H9 (cell line): ENCODE data around the gene ZNF879. TPM values are rescaled to one million over a fixed set of nuclear protein-coding genes. Genes with fewer than 3 reads are reported as not detected.

Experiments used
- DNase-seq: peaks from one replicate; pipeline ENCODE4 v3.0.0-alpha.2; 2017
- H2AFZ ChIP-seq: one replicate; pipeline ENCODE4 v1.6.1; 2013; ENCODE audit warnings: mild to moderate bottlenecking, low read length, control low read depth, moderate library complexity
- H2AK5ac ChIP-seq: 2 replicates; pipeline ENCODE4 v1.6.1; 2013; ENCODE audit warnings: low read length, control low read depth, mixed read lengths; ENCODE audit not compliant: insufficient read length
- H2BK120ac ChIP-seq: one replicate; pipeline ENCODE4 v1.6.1; 2013; ENCODE audit warnings: low read depth, mild to moderate bottlenecking, low read length, control low read depth, inconsistent platforms; ENCODE audit not compliant: poor library complexity, severe bottlenecking
- H2BK12ac ChIP-seq: 2 replicates; pipeline ENCODE4 v1.6.1; 2013; ENCODE audit warnings: low read length, control low read depth, mixed read lengths, low read depth; ENCODE audit not compliant: insufficient read length
- H2BK15ac ChIP-seq: 2 replicates; pipeline ENCODE4 v1.6.1; 2013; ENCODE audit warnings: low read depth, low read length, control low read depth
- H2BK20ac ChIP-seq: one replicate; pipeline ENCODE4 v1.6.1; 2013; ENCODE audit warnings: low read depth, mild to moderate bottlenecking, low read length, control low read depth, inconsistent platforms; ENCODE audit not compliant: poor library complexity, severe bottlenecking
- H2BK5ac ChIP-seq: 2 replicates; pipeline ENCODE4 v1.6.1; 2013; ENCODE audit warnings: low read length, control low read depth, mixed read lengths; ENCODE audit not compliant: insufficient read length
- H3K14ac ChIP-seq: 2 replicates; pipeline ENCODE4 v1.6.1; 2013; ENCODE audit warnings: low read length, control low read depth; ENCODE audit not compliant: insufficient read depth
- H3K18ac ChIP-seq: 2 replicates; pipeline ENCODE4 v1.6.1; 2013; ENCODE audit warnings: low read depth, mild to moderate bottlenecking, mixed read lengths, low read length, control low read depth; ENCODE audit not compliant: insufficient read length
- H3K23ac ChIP-seq: 2 replicates; pipeline ENCODE4 v1.6.1; 2013; ENCODE audit warnings: low read length, control low read depth, mixed read lengths, low read depth; ENCODE audit not compliant: insufficient read length
- H3K23me2 ChIP-seq: 2 replicates; pipeline ENCODE4 v1.6.1; 2013; ENCODE audit warnings: low read depth, mild to moderate bottlenecking, mixed read lengths, low read length, control low read depth; ENCODE audit not compliant: insufficient read length, poor library complexity, severe bottlenecking
- H3K27ac ChIP-seq: 2 replicates; pipeline ENCODE4 v1.5.1; 2013; ENCODE audit warnings: low read length, control low read depth, mixed read lengths, low read depth; ENCODE audit not compliant: insufficient read length
- H3K27me3 ChIP-seq: 2 replicates; pipeline ENCODE4 v1.6.1; 2013; ENCODE audit warnings: low read length, control low read depth, inconsistent platforms; ENCODE audit not compliant: insufficient read depth
- H3K4ac ChIP-seq: 2 replicates; pipeline ENCODE4 v1.6.1; 2013; ENCODE audit warnings: low read depth, mild to moderate bottlenecking, control low read depth, inconsistent platforms, low read length, moderate library complexity
- H3K4me1 ChIP-seq: 2 replicates; pipeline ENCODE4 v1.6.1; 2013; ENCODE audit warnings: low read length, control low read depth, inconsistent platforms; ENCODE audit not compliant: insufficient read depth
- H3K4me2 ChIP-seq: 2 replicates; pipeline ENCODE4 v1.6.1; 2013; ENCODE audit warnings: low read length, control low read depth, mixed read lengths; ENCODE audit not compliant: insufficient read length, insufficient read depth
- H3K56ac ChIP-seq: 2 replicates; pipeline ENCODE4 v1.6.1; 2013; ENCODE audit warnings: low read depth, mild to moderate bottlenecking, mixed read lengths, low read length, control low read depth; ENCODE audit not compliant: insufficient read length
- H3K79me1 ChIP-seq: 2 replicates; pipeline ENCODE4 v1.6.1; 2013; ENCODE audit warnings: low read depth, mild to moderate bottlenecking, moderate library complexity, low read length, control low read depth, inconsistent platforms; ENCODE audit not compliant: insufficient read depth, poor library complexity, severe bottlenecking
- H3K79me2 ChIP-seq: 2 replicates; pipeline ENCODE4 v1.6.1; 2013; ENCODE audit warnings: low read length, control low read depth, inconsistent platforms; ENCODE audit not compliant: insufficient read depth
- H3K9ac ChIP-seq: 2 replicates; pipeline ENCODE4 v1.6.1; 2013; ENCODE audit warnings: low read length, control low read depth, mixed read lengths; ENCODE audit not compliant: insufficient read length; ENCODE audit errors: extremely low read depth
- H3K9me3 ChIP-seq: one replicate; pipeline ENCODE4 v1.6.1; 2013; ENCODE audit warnings: low read depth, low read length, inconsistent platforms; ENCODE audit not compliant: control insufficient read depth
- H3T11ph ChIP-seq: one replicate; pipeline ENCODE4 v1.6.1; 2013; ENCODE audit warnings: mild to moderate bottlenecking, low read length, control low read depth, inconsistent platforms
- H4K20me1 ChIP-seq: one replicate; pipeline ENCODE4 v1.6.1; 2013; ENCODE audit not compliant: control insufficient read depth, insufficient read length, insufficient read depth
- H4K5ac ChIP-seq: 2 replicates; pipeline ENCODE4 v1.6.1; 2013; ENCODE audit warnings: low read depth, mild to moderate bottlenecking, mixed read lengths, low read length, control low read depth; ENCODE audit not compliant: insufficient read length
- H4K8ac ChIP-seq: replicated peaks from 2 replicates; pipeline ENCODE4 v1.6.1; 2013; ENCODE audit warnings: low read length, control low read depth, mixed read lengths, low read depth; ENCODE audit not compliant: insufficient read length
- H4K91ac ChIP-seq: 2 replicates; pipeline ENCODE4 v1.6.1; 2013; ENCODE audit warnings: low read depth, mild to moderate bottlenecking, moderate library complexity, mixed read lengths, low read length, control low read depth; ENCODE audit not compliant: insufficient read length
- H3K27ac Mint-ChIP-seq, 3 experiments: 2 replicates in 2 of 3; 3 replicates in 1 of 3; pipeline ENCODE4 v1.8.0; 2020 to 2021; ENCODE audit warnings: mixed read lengths in 3 of 3, mild to moderate bottlenecking in 1 of 3, moderate library complexity in 1 of 3
- H3K27me3 Mint-ChIP-seq: 2 replicates; pipeline ENCODE4 v1.8.0; 2021; ENCODE audit warnings: low read depth, mild to moderate bottlenecking, moderate library complexity, mixed read lengths
- H3K36me3 Mint-ChIP-seq, 3 experiments: 2 replicates in 2 of 3; 3 replicates in 1 of 3; pipeline ENCODE4 v1.8.0; 2020 to 2021; ENCODE audit warnings: low read depth in 3 of 3, mixed read lengths in 3 of 3; ENCODE audit not compliant: insufficient read depth in 1 of 3
- H3K4me1 Mint-ChIP-seq, 2 experiments: 2 replicates each; pipeline ENCODE4 v1.8.0; 2020; ENCODE audit warnings: mixed read lengths in 2 of 2
- H3K4me3 Mint-ChIP-seq, 2 experiments: 2 replicates in 1 of 2; 3 replicates in 1 of 2; pipeline ENCODE4 v1.8.0; 2020 to 2021; ENCODE audit warnings: mild to moderate bottlenecking in 2 of 2, mixed read lengths in 2 of 2, moderate library complexity in 1 of 2
- H3K9me3 Mint-ChIP-seq, 2 experiments: 2 replicates in 1 of 2; 3 replicates in 1 of 2; pipeline ENCODE4 v1.8.0; 2020; ENCODE audit warnings: mild to moderate bottlenecking in 2 of 2, mixed read lengths in 2 of 2, moderate library complexity in 1 of 2
- WGBS: extraction: QIAGEN DNeasy Blood & Tissue Kit; methylation state at CpG from one replicate; pipeline ENCODE4 v1.1.7; 2013; ENCODE audit warnings: missing lambda C conversion rate, low lambda C conversion rate, mixed read lengths; ENCODE audit not compliant: insufficient read length; ENCODE audit errors: extremely low coverage; 5-methylcytosine and 5-hydroxymethylcytosine counted together
- total RNA-seq: library from RNA; stranded (reverse); gene quantifications from 2 replicates; pipeline ENCODE4 v1.2.1, GENCODE V29; 2021
- TF ChIP-seq, protein P1 (sequence below): fragments of 200-600 bp; sonication (generic); conservative IDR thresholded peaks from 3 replicates; pipeline ENCODE4 v1.8.0; 2021; ENCODE audit warnings: antibody characterized with exemption, mild to moderate bottlenecking

The ZNF879 gene
- total RNA-seq, 1 experiment from 2014 or later: 5.4 TPM

DNA sequence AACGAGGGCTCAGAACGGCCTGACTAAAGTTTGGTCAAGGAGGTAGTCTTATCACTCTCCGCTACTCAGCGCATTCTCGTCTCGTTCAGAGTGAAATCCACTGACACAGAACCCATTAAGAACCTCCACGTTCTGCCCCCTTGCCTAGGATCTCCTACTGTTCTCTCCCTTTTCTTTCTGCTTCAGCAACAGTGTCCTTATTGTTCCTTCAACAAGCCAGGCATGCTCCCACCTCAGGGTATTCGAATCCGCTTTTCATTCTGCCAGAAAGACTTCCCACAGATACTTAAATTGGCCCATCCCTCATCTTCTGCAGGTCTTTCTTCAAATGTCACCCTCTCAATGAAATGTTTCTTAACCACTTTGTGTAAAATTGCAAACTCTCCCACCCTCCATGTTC, 32.2 kb downstream of the ZNF879 start:
- no peak overlapping the region for H3K27ac Mint-ChIP-seq
- Histone ChIP-seq H2BK20ac (no peak overlapping the region), H3K4me2 (no peak overlapping the region), H2BK5ac (no peak overlapping the region), H2BK120ac (no peak overlapping the region), H4K8ac (no peak overlapping the region), H3K14ac (no peak overlapping the region), H3K56ac (no peak overlapping the region), H3K9me3 (peaks cover 25% of the 10 kb centered on the region), H2BK12ac (no peak overlapping the region), H3K79me2 (no peaks in the 10 kb centered on the region), H3K4ac (no peak overlapping the region), H2AK5ac (no peak overlapping the region), H3K18ac (no peak overlapping the region), H3K23me2 (peaks cover 4% of the 10 kb centered on the region), H4K20me1 (no peaks in the 10 kb centered on the region), H3K79me1 (no peaks in the 10 kb centered on the region), H3K27ac (no peak overlapping the region), H3K9ac (no peak overlapping the region), H4K5ac (no peak overlapping the region), H3K23ac (no peak overlapping the region), H2AFZ (no peak overlapping the region), H3K4me1 (no peaks in the 10 kb centered on the region), H4K91ac (no peak overlapping the region), H2BK15ac (no peak overlapping the region), H3K27me3 (no peaks in the 10 kb centered on the region), H3T11ph (no peak overlapping the region)
- no peak overlapping the region for H3K4me3 Mint-ChIP-seq
- no CpG with 5 or more reads among the region's 9 CpGs for WGBS
- DNase-seq: no peak
- TF ChIP-seq, protein P1, sequence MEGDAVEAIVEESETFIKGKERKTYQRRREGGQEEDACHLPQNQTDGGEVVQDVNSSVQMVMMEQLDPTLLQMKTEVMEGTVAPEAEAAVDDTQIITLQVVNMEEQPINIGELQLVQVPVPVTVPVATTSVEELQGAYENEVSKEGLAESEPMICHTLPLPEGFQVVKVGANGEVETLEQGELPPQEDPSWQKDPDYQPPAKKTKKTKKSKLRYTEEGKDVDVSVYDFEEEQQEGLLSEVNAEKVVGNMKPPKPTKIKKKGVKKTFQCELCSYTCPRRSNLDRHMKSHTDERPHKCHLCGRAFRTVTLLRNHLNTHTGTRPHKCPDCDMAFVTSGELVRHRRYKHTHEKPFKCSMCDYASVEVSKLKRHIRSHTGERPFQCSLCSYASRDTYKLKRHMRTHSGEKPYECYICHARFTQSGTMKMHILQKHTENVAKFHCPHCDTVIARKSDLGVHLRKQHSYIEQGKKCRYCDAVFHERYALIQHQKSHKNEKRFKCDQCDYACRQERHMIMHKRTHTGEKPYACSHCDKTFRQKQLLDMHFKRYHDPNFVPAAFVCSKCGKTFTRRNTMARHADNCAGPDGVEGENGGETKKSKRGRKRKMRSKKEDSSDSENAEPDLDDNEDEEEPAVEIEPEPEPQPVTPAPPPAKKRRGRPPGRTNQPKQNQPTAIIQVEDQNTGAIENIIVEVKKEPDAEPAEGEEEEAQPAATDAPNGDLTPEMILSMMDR: no peak
- peaks cover 32% of the 10 kb centered on the region for H3K27me3 Mint-ChIP-seq
- peaks cover 0 to 12% (median 8%) of the 10 kb centered on the region in 3 experiments; a peak in 4 of 7 replicates for H3K36me3 Mint-ChIP-seq
- peaks cover 65 to 67% of the 10 kb centered on the region in 2 experiments for H3K9me3 Mint-ChIP-seq
- H3K4me1 Mint-ChIP-seq: no peaks in the 10 kb centered on the region
